ENCODE results near the gene CCSER2.
A peak's percentile ranks its signal among the peaks of the same experiment; 100 is the strongest.
"Not testable (repeated sequence)": the region's sequence is repeated elsewhere in the genome, so short reads cannot be mapped to it uniquely, and the experiment has no call there.

The CCSER2 gene

GRCh38 chr10:84447701-84448400 is 119.5 kb downstream of the CCSER2 start:
- no peak for DNase-seq (ENCODE audit: low spot score)

GRCh38 chr10:84449351-84449750 is 121.0 kb downstream of the CCSER2 start:
- DNase-seq (ENCODE audit: low spot score): not testable (repeated sequence)

GRCh38 chr10:84452003-84452402 is 123.6 kb downstream of the CCSER2 start:
- DNase-seq (ENCODE audit: low spot score): no peak

- DNase-seq (ENCODE audit: low spot score): no peak
These were observed 124.9 kb downstream of the CCSER2 start for GRCh38 chr10:84453303-84453702.

- no peak for DNase-seq (ENCODE audit: low spot score)
These were observed 127.7 kb downstream of the CCSER2 start for GRCh38 chr10:84456126-84456525.

- no peak for DNase-seq (ENCODE audit: low spot score)
These were observed 132.1 kb downstream of the CCSER2 start for GRCh38 chr10:84460520-84460919.

GRCh38 chr10:84469470-84469869 is 141.1 kb downstream of the CCSER2 start:
- no peak for DNase-seq (ENCODE audit: low spot score)

GRCh38 chr10:84473136-84473535 is 144.7 kb downstream of the CCSER2 start:
- no peak for DNase-seq (ENCODE audit: low spot score)

- no peak for DNase-seq (ENCODE audit: low spot score)
These were observed 149.2 kb downstream of the CCSER2 start for GRCh38 chr10:84477398-84478128.

GRCh38 chr10:84478151-84478550 is 149.8 kb downstream of the CCSER2 start:
- no peak for DNase-seq (ENCODE audit: low spot score)

- DNase-seq (ENCODE audit: low spot score): no peak
These were observed 150.3 kb downstream of the CCSER2 start for GRCh38 chr10:84478679-84479078.

GRCh38 chr10:84484541-84484940 is 156.2 kb downstream of the CCSER2 start:
- DNase-seq (ENCODE audit: low spot score): no peak

- no peak for DNase-seq (ENCODE audit: low spot score)
These were observed 165.0 kb downstream of the CCSER2 start for GRCh38 chr10:84493361-84493760.

GRCh38 chr10:84493951-84494848 is 165.8 kb downstream of the CCSER2 start:
- no peak for DNase-seq (ENCODE audit: low spot score)

- DNase-seq (ENCODE audit: low spot score): no peak
These were observed 166.4 kb downstream of the CCSER2 start for GRCh38 chr10:84494849-84495180.

- no peak for DNase-seq (ENCODE audit: low spot score)
These were observed 169.6 kb downstream of the CCSER2 start for GRCh38 chr10:84497978-84498377.

- not testable (repeated sequence) for DNase-seq (ENCODE audit: low spot score)
These were observed 170.7 kb downstream of the CCSER2 start for GRCh38 chr10:84499039-84499438.

GRCh38 chr10:84499846-84500245 is 171.5 kb downstream of the CCSER2 start:
- DNase-seq (ENCODE audit: low spot score): peak; percentile 11

GRCh38 chr10:84510121-84510520 is 181.7 kb downstream of the CCSER2 start:
- DNase-seq (ENCODE audit: low spot score): no peak

- DNase-seq (ENCODE audit: low spot score): no peak
These were observed 182.7 kb downstream of the CCSER2 start for GRCh38 chr10:84511106-84511505.

GRCh38 chr10:84511709-84512285 is 183.4 kb downstream of the CCSER2 start:
- no peak for DNase-seq (ENCODE audit: low spot score)

- no peak for DNase-seq (ENCODE audit: low spot score)
These were observed 189.2 kb downstream of the CCSER2 start for GRCh38 chr10:84517554-84517953.
